Endothelial cell of umbilical vein (primary cell): Measurements from ENCODE around the gene HOXC12. TPM values are rescaled to one million over a fixed set of nuclear protein-coding genes. Genes with fewer than 3 reads are reported as not detected.

ENCODE experiments used
- BruUV-seq: library from RNA; stranded (reverse); fragments of 400-500 nt; replicated peaks from 2 replicates; lab custom pipeline; 2021; lab: Mats Ljungman, UMichigan
- CTCF ChIA-PET: fragments of 300-600, 350-600 bp; sonication (Branson Sonifier 250); formaldehyde crosslinking; loops from one replicate; lab custom pipeline; 2021; ENCODE audit warnings: antibody characterized with exemption, inconsistent platforms; lab: Charles Lee
- POLR2A ChIA-PET: fragments of 300-600, 350-600 bp; sonication (Branson Sonifier 250); formaldehyde crosslinking; loops from one replicate; lab custom pipeline; 2021; ENCODE audit warnings: antibody characterized with exemption, inconsistent platforms; lab: Charles Lee
- DNase-seq: peaks from one replicate; pipeline ENCODE4 v3.0.0-alpha.2; 2011; ENCODE audit warnings: low read depth, low spot score
- FAIRE-seq: peaks from 2 replicates; lab custom pipeline; 2011; peaks lifted over from hg19 to GRCh38; lab: Jason Lieb, UNC
- H2AFZ ChIP-seq: 2 replicates; pipeline ENCODE4 v1.6.0; 2012; ENCODE audit warnings: low read depth, low read length, control low read depth, inconsistent platforms
- H3K27ac ChIP-seq: 2 replicates; pipeline ENCODE4 v1.5.1; 2011; ENCODE audit warnings: low read depth, mild to moderate bottlenecking, control low read depth, low read length, moderate library complexity; ENCODE audit not compliant: insufficient read depth
- H3K27me3 ChIP-seq, 2 experiments: 2 replicates each; pipeline versions ENCODE4 v1.6.0 to v1.6.1; 2011; ENCODE audit warnings: low read length in 2 of 2, mixed read lengths in 1 of 2; ENCODE audit not compliant: control insufficient read depth in 2 of 2, insufficient read depth in 2 of 2
- H3K36me3 ChIP-seq, 2 experiments: 2 replicates in 1 of 2; 3 replicates in 1 of 2; pipeline ENCODE4 v1.5.1; 2011; ENCODE audit warnings: low read length in 2 of 2, mild to moderate bottlenecking in 1 of 2, moderate library complexity in 1 of 2; ENCODE audit not compliant: control insufficient read depth in 2 of 2, insufficient read depth in 2 of 2; ENCODE audit errors: extremely low read depth in 1 of 2
- H3K4me1 ChIP-seq: 3 replicates; pipeline ENCODE4 v1.5.1; 2011; ENCODE audit warnings: mild to moderate bottlenecking, low read length; ENCODE audit not compliant: control insufficient read depth, insufficient read depth; ENCODE audit errors: extremely low read depth
- H3K4me2 ChIP-seq: 2 replicates; pipeline ENCODE4 v1.6.1; 2011; ENCODE audit warnings: low read length, control low read depth, mixed read lengths; ENCODE audit not compliant: insufficient read depth
- H3K4me3 ChIP-seq, 3 experiments: fragments of 200-600 bp in 1 of 3; sonication (generic), shearing (Covaris generic) in 1 of 3; replicated peaks in 1 of 3; 2 replicates each; pipeline ENCODE4 v1.5.1; 2011 to 2016; ENCODE audit warnings: control low read depth in 3 of 3, low read length in 3 of 3, mild to moderate bottlenecking in 2 of 3, inconsistent platforms in 1 of 3, low read depth in 1 of 3, moderate library complexity in 1 of 3; ENCODE audit not compliant: insufficient read depth in 1 of 3
- H3K79me2 ChIP-seq: 2 replicates; pipeline ENCODE4 v1.6.0; 2012; ENCODE audit warnings: low read length, inconsistent platforms; ENCODE audit not compliant: control insufficient read depth, insufficient read depth
- H3K9ac ChIP-seq: replicated peaks from 2 replicates; pipeline ENCODE3; 2011; ENCODE audit warnings: low read length, control low read depth; ENCODE audit not compliant: insufficient read depth; ENCODE audit errors: extremely low read depth
- H3K9me1 ChIP-seq: replicated peaks from 3 replicates; pipeline ENCODE4 v1.6.0; 2011; ENCODE audit warnings: mild to moderate bottlenecking, low read length; ENCODE audit not compliant: control insufficient read depth, insufficient read depth; ENCODE audit errors: extremely low read depth
- H3K9me3 ChIP-seq: replicated peaks from 2 replicates; pipeline ENCODE4 v1.5.1; 2012; ENCODE audit warnings: low read length, inconsistent platforms; ENCODE audit not compliant: control insufficient read depth, insufficient read depth
- H4K20me1 ChIP-seq: replicated peaks from 2 replicates; pipeline ENCODE3; 2011; ENCODE audit warnings: mild to moderate bottlenecking, low read length; ENCODE audit not compliant: control insufficient read depth, insufficient read depth; ENCODE audit errors: extremely low read depth
- EZH2 ChIP-seq: IDR thresholded peaks from 2 replicates; pipeline ENCODE4 v1.6.1; 2012; ENCODE audit warnings: borderline replicate concordance, low read depth, mild to moderate bottlenecking, moderate library complexity, low read length, inconsistent platforms; ENCODE audit not compliant: severe bottlenecking
- FOS ChIP-seq: IDR thresholded peaks from 2 replicates; pipeline ENCODE4 v1.6.1; 2011; ENCODE audit warnings: mild to moderate bottlenecking, low read length, moderate library complexity, borderline replicate concordance; ENCODE audit not compliant: insufficient read depth
- GATA2 ChIP-seq: IDR thresholded peaks from 2 replicates; pipeline ENCODE4 v1.7.0; 2011; ENCODE audit warnings: low read depth, mild to moderate bottlenecking, moderate library complexity, mixed read lengths, low read length; ENCODE audit not compliant: insufficient read length, insufficient read depth
- JUN ChIP-seq: IDR thresholded peaks from 2 replicates; pipeline ENCODE4 v1.6.1; 2011; ENCODE audit warnings: borderline replicate concordance, low read depth; ENCODE audit not compliant: insufficient read length, insufficient read depth
- MAX ChIP-seq: IDR thresholded peaks from 2 replicates; pipeline ENCODE4 v1.6.1; 2011; ENCODE audit not compliant: insufficient read depth, insufficient read length
- MYC ChIP-seq: IDR thresholded peaks from one replicate; pipeline ENCODE4 v1.6.1; 2011; ENCODE audit warnings: mild to moderate bottlenecking, low read depth, low read length
- POLR2A ChIP-seq: IDR thresholded peaks from 2 replicates; pipeline ENCODE4 v1.6.1; 2012; ENCODE audit warnings: low read depth, mild to moderate bottlenecking, control low read depth, low read length
- dilution Hi-C: fragments of 300-500 bp; cut with MboI; formaldehyde crosslinking; loops from one replicate; pipeline ENCODE4 v1.15.0; 2019; ENCODE audit warnings: low sequenced_read_pairs; ENCODE audit not compliant: extremely low pct_ligation_motif_present
- intact Hi-C: fragments of 100-400 bp; cut with micrococcal nuclease; formaldehyde crosslinking; loops from one replicate; pipeline ENCODE4 v1.10.0; 2022
- polyA plus RNA-seq, 4 experiments: library from polyadenylated mRNA; depleted of rRNA in 3 of 4; stranded (reverse) in 3 of 4; unstranded in 1 of 4; fragments of >200 nt; gene quantifications; 2 replicates each; pipeline versions ENCODE4 v1.2.1 to v1.2.3, GENCODE V29; 2011 to 2012; ENCODE audit warnings: missing spikeins in 1 of 4
- total RNA-seq: library from RNA; stranded (reverse); gene quantifications from 2 replicates; pipeline ENCODE4 v1.2.3, GENCODE V29; 2021
- TF ChIP-seq, protein P1 (sequence below), 2 donors: IDR thresholded peaks; 1 replicate in 1 of 2; 2 replicates in 1 of 2; pipeline ENCODE4 v1.5.1; 2011; ENCODE audit warnings: low read length in 2 of 2, mild to moderate bottlenecking in 2 of 2, moderate library complexity in 2 of 2, control low read depth in 1 of 2, inconsistent platforms in 1 of 2, low read depth in 1 of 2; ENCODE audit not compliant: insufficient read depth in 1 of 2; ENCODE audit errors: extremely low read depth in 1 of 2

HOXC12 gene
- total and polyA plus RNA-seq, 2 donors (not counting 3 experiments of a cell fraction or from before 2014, with no cell fraction given): not detected

- ChIA-PET CTCF (interaction anchor here (0.6 kb wide), 2 partner anchors 39 to 694 kb away, joined by 3 read pairs; no protein-coding TSS in a partner anchor), POLR2A (no interaction called here)
- Histone ChIP-seq H3K4me2 (no peak overlapping the region), H3K36me3 (no peaks in the 10 kb centered on the region), H3K4me1 (no peaks in the 10 kb centered on the region), H3K9ac (no peak overlapping the region), H3K9me3 (no peaks in the 10 kb centered on the region), H4K20me1 (no peaks in the 10 kb centered on the region), H3K4me3 (no peak overlapping the region), H3K9me1 (no peaks in the 10 kb centered on the region), H3K27ac (no peak overlapping the region), H2AFZ (no peak overlapping the region), H3K79me2 (no peaks in the 10 kb centered on the region), H3K27me3 (peaks cover 94 to 100% of the 10 kb centered on the region in 2 experiments)
- intact Hi-C loops: no loop called here
- dilution Hi-C loops: no loop called here
- FAIRE-seq (no peak), DNase-seq (no peak)
- no TSS peak for BruUV-seq
- TF ChIP-seq, protein P1, sequence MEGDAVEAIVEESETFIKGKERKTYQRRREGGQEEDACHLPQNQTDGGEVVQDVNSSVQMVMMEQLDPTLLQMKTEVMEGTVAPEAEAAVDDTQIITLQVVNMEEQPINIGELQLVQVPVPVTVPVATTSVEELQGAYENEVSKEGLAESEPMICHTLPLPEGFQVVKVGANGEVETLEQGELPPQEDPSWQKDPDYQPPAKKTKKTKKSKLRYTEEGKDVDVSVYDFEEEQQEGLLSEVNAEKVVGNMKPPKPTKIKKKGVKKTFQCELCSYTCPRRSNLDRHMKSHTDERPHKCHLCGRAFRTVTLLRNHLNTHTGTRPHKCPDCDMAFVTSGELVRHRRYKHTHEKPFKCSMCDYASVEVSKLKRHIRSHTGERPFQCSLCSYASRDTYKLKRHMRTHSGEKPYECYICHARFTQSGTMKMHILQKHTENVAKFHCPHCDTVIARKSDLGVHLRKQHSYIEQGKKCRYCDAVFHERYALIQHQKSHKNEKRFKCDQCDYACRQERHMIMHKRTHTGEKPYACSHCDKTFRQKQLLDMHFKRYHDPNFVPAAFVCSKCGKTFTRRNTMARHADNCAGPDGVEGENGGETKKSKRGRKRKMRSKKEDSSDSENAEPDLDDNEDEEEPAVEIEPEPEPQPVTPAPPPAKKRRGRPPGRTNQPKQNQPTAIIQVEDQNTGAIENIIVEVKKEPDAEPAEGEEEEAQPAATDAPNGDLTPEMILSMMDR (IDR thresholded peaks at IDR 0.05; ENCODE audit: extremely low read depth in 1 of 2, insufficient read depth in 1 of 2, low read depth in 1 of 2, low read length in 2 of 2): no peak
- TF ChIP-seq JUN (no peak), FOS (no peak), EZH2 (peak; percentile 100), MAX (no peak), POLR2A (no peak), MYC (no peak), GATA2 (no peak)
Observed at GRCh38 chr12:53966385-53967133, 11.9 kb downstream of the HOXC12 start.
